NCI-H2107 treated with DMSO at 0.1 percent for 48 hours (cell line): ENCODE data around the gene PAX3.
"Not testable (repeated sequence)": the region's sequence is repeated elsewhere in the genome, so short reads cannot be mapped to it uniquely, and the experiment has no call there.

ENCODE experiments used
- DNase-seq: peaks from one replicate; lab custom pipeline; 2025; ENCODE audit not compliant: unreplicated experiment; lab: John Stamatoyannopoulos, UW

Gene PAX3

GRCh38 chr2:222155003-222155664 is 143.7 kb downstream of the PAX3 start:
- DNase-seq: not testable (repeated sequence)
